Peyer's patch (tissue), 4 donors: ENCODE data around the gene SLC26A11.

Experiments
- POLR2A ChIP-seq, 2 donors: fragments of 450-650 bp; IDR thresholded peaks; one replicate each; pipeline ENCODE4 v1.5.1; 2017; ENCODE audit warnings: antibody characterized with exemption in 2 of 2, mild to moderate bottlenecking in 2 of 2, moderate library complexity in 2 of 2
- TF ChIP-seq, protein P1 (sequence below), 6 experiments: fragments of 450-650 bp in 4 of 6; fragments of 200-600 bp in 2 of 6; sonication (generic) in 1 of 6; IDR thresholded peaks; one replicate each; pipeline ENCODE4 v1.5.1; 2017 to 2019; ENCODE audit warnings: antibody characterized with exemption in 6 of 6, mild to moderate bottlenecking in 3 of 6, moderate library complexity in 1 of 6

DNA sequence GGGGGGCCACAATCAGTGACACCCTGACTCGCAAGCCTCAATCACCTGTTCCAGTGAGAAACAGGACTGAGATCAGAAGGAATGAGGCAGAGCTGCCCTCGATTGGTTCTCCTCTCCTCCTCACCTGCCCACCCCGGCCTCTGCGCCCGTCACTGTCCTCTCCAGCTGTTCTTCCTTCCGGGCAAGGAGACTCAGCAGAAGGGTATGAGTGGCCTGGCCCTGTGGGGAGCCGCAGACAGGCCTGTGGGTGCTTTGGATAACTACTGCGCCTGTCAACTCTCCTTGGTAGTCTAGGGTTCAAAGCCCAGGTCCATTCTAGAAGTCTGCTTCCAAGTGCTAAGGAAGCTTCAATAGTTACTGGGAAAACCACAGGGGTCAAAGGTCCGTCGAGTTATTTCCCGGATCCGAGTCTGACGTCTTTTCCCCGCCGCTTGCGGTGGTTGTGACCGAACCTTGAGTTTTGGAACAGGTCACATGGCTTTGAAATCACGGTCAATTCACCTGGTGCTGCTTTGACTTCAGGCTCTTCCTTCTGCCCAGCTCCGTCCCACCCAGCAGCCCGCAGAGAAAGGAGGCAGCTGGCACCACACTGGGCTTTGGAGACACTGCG is 42.1 kb upstream of the SLC26A11 start:
- TF ChIP-seq, protein P1, sequence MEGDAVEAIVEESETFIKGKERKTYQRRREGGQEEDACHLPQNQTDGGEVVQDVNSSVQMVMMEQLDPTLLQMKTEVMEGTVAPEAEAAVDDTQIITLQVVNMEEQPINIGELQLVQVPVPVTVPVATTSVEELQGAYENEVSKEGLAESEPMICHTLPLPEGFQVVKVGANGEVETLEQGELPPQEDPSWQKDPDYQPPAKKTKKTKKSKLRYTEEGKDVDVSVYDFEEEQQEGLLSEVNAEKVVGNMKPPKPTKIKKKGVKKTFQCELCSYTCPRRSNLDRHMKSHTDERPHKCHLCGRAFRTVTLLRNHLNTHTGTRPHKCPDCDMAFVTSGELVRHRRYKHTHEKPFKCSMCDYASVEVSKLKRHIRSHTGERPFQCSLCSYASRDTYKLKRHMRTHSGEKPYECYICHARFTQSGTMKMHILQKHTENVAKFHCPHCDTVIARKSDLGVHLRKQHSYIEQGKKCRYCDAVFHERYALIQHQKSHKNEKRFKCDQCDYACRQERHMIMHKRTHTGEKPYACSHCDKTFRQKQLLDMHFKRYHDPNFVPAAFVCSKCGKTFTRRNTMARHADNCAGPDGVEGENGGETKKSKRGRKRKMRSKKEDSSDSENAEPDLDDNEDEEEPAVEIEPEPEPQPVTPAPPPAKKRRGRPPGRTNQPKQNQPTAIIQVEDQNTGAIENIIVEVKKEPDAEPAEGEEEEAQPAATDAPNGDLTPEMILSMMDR (IDR thresholded peaks at IDR 0.05), result no peak
- TF ChIP-seq POLR2A (IDR thresholded peaks at IDR 0.05), result no peak
